SKM-1 (cell line): ENCODE data around the gene SLC13A3.

ENCODE experiments used
- DNase-seq: peaks from one replicate; lab custom pipeline; 2025; ENCODE audit not compliant: unreplicated experiment; lab: John Stamatoyannopoulos, UW

The SLC13A3 gene

DNA sequence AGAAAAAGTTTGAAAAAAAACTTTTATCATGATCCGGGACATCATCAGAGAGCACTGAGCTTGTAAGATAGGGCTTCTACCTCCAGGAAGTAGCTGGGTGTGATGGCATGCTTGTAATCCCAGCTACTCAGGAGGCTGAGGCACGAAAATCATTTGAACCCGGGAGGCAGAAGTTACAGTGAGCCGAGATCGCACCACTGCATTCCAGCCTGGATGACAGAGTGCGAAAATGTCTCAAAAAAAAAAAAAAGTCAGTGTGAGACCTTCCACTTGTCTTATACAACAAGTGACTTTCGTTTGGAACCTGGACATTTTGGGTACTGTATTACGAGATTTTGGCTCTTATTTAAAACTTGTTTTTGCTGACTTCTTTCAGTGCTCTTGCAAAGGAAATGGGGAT lies 5.9 kb upstream of the SLC13A3 start:
- DNase-seq = no peak

DNA sequence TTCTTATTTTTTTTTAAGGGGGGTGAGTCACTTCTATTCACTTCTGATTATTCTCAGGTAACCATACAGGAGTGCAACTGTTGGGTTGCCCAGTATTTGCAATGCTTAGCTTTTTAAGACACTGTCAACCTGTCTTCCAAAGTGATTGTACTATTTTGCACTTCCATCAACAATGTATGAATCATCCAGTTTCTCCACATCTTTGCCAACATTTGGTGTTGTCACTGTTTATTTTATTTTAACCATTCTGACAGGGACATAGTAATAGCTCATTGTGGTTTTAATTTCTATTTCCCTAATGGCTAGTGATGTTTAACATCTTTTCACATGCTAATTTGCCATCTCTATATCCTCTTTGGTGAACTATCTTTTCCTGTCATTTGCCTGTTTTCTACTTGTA lies 1.4 kb upstream of the SLC13A3 start:
- DNase-seq = no peak

DNA sequence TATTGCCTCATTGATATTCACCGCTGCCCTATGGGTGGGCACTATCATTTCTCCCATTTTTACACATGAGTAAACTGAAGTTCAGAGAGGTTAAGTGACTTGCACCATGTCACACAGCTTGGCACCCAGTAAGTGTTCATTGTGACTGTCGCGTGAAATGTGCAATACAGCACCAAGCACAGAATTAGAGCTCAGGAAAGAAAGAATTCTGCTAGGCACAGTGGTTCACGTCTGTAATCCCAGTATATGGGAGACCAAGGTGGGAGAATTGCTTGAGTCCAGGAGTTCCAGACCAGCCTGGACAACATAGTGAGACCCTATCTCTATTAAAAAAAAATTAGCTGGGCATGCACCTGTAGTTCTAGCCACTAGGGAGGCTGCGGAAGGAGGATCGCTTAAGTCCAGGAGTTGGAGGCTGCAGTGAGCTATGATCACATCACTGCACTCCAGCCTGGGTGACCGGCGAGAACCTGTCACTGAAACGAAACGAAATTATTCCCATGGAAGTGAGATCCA lies 626 bp downstream of the SLC13A3 start:
- DNase-seq = no peak

DNA sequence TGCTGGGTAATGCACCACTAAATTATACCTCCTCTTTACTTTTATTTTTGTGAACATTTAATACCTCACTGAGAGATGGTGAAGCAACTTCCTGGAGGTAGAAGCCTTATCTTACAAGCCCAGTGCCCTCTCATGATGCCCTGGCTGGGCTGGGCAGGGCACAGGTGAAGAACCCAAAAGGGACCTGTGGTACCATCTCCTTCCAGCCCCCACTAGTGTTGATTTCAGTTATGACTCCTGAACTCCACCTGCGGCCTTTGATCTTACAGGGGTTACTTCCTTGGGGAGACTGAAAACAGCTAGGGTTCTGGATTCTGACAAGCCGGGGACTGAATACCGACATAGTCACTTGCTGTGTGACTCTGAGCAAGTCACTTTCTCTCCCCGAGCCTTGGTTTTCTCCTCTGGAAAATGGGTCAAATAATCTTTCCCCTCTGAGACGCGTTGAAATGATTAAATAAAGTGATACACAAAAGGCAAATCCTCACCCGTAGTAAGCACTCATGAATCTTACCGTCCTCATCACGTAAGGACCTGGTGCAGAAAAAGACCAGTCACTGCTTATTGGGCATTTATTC lies 1.2 kb downstream of the SLC13A3 start:
- DNase-seq = no peak

DNA sequence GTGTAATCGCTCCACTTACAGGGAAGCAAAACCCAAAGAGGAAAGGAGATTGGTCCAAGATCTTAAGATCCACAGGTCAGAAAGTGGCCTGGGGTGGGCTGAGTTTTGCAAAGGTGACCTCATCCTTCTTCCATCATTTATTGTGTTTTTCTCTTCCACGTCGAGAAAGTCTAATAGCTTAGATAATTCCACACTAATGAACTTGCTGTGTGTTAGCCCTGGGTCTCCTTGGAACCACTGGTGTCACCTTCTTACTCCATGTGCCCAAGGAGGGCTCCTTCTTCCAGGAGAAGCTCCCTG lies 1.7 kb downstream of the SLC13A3 start:
- no peak for DNase-seq

DNA sequence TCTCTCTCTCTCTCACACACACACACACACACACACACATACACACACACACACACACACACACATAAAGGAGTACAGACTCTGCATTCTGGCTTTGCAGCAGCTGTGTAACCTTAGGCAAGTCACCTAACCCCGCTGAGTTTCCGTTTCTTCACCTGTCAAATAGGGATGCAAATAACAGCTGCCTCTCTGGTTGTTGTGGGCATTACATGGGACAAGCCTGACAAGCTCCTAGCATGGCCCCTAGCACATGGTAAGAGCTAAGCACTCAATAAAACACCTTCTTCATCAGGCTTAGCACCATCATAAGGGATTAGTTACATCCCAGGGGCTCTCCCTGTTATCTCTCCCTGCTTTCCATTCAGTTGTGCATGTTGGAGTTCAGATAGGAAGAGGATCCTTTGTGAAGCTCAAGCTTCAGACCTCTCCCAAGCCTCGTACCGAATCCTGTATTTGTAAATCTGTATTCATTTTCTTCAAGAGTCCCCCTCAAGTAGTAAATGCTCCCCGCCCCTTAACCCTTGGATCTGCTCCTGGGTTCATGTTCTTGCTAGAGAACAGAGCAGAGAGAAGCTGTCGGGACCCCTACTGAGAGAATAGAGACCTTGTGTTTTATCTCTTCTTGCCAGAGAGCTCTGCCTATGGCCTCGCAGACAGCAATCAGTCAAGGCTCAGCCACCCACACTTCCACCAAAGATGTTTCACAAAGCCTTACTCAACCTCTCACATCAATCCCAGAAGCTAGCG lies 2.2 kb downstream of the SLC13A3 start:
- no peak for DNase-seq

DNA sequence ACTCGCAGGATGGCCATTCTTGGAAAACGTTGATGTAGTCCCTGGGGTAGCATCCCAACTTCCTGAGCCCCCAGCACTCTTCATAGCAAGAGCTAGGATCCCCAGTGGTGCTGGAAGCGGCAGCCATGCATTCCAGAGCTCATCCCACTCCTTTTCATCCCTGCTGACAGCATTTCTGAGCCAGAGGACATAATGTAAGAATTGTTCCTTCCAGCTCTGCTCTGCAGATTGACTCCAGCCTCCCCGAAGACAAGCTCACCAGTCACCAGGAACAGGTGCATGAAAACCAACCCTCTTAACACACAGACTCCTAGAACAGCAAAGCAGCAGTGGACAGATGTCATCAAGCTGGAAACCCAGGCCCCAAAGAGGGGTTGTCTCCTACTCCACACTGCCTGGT lies 3.8 kb downstream of the SLC13A3 start:
- no peak for DNase-seq

DNA sequence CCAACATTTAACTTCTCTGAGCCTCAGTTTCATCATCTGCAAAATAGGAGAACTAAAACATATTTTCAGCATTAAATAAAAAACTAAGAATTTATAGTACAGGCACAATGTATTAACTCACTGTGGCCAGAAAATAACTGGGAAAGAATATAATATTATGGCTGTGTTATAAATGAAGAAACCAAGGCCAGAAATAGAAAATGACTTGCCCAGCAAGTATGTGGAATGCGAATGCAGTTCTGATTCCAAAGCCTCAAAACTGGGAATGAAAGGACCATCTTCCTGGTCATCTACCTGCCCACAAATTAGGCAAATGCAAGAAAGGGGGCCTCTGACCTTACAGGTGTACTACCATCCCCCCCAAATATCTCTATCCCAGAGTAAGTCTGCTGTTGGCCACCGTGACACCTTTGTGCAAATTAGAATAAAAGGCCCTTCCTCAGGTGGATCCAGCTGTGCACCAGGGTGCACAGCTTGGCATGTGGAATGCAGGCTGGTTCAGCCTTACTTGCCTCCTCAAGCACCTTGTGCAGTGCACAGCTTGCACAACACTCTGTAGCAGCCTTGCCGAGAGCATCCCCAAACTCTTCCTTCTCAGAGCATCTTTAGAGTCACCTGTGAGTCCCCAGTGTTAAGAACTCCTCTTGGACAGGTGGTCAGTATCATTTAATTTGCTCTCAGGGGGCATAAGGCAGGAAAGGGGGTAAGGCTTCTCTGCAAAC lies 4.4 kb downstream of the SLC13A3 start:
- no peak for DNase-seq

DNA sequence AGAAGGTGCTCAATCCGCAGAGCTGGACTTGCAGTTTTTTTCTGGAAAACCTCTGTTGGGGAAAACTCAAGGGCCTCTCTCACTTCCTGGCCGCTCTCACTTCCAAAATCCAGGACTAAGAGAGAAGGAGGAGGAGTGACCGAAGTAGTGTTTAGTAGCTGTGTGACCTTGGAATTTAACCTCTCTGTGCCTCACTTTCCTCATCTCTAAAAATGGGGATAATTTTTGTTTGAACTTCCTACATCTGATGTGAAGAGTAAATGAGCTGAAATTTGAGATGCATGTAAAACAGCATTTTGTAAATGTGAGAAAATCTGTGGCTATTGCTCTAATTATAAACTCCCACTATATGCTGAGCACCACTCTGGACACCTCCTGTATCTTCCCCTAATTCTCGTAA lies 5.1 kb downstream of the SLC13A3 start:
- no peak for DNase-seq

DNA sequence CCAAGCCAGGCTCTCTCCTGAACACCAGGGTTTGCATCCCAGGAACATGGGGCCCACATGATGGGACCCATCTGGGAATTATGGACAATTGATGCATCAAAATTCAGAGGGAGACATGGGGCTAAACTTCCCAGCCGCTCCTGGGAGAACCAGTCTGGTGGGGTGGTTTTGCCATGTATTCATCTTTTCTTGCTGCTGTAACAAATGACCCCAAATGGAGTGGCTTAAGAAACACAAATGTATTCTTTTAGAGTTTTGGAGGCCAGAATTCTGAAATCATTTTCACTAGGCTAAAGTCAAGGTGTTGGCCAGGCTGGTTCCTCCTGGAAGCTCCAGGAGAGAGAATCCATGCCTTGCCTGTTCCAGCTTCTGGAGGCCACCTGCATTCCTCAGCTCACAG lies 6.5 kb downstream of the SLC13A3 start:
- no peak for DNase-seq

DNA sequence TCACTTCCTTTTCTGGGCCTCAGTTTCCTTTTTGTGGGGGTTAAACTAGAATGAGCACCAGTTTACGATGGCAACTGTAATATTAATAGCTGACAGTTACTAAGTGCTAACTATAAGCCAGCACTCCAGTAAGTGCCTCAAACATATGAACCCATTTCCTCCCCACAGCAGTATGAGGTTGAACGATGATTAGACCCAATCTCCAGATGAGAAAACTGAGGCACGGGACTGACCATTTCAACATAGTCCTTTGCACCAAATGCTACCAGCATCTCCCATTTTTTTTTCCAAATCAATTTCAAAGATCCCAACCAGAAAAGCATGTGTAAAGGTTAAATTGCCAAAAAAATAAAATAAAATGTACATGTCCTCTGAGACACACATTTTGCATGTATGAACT lies 7.1 kb downstream of the SLC13A3 start:
- no peak for DNase-seq

DNA sequence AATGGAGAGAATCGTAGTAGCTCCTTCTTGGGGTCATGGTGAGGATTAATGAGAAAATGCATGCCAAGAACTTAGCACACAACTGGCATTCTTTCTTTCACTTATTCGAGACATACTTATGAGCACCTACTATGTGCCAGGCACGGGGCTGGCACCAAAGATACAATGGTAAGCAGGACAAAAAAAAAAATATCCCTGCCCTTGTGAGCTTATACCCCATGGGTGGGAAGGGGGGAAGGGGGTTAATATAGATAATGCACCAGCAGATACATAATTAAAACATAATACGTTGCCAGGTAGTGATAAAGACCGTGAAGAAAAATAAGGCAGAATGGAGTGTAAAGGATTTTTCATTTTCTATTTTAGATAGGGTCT lies 8.3 kb downstream of the SLC13A3 start:
- DNase-seq = no peak

DNA sequence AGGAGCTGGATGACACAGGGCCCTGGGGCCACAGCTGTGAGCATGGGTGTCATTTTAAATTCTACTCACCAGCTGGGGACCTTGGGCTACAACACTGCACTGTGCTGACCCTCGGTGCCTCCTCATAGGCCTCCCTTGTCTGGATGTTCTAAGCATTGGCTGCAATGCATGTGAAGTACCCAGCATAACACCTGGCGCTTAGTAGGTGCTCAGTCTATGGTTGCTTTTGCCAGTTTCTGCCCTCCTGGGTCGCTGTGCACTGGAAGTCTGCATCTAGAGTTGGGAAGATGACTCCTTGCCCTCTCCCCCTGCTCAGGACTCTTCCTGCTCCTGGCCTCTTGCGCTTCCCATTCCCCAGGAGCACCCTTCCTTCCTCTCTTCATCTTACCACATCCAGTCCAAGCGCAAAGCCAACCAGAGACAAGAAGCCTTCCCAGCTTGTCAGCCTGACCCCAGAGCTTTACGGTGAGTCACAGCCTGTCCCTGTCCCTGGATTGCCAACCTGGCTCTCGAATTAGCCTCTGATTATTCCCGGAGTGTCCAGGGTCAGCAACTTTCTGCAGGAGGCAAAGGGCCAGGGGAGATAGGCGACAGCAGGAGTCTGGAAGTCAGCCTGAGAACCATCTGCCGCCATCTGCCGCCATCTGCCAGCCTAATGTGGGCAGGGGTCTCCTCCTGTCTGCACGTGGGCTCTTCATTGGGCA lies 8.8 kb downstream of the SLC13A3 start:
- DNase-seq = no peak

DNA sequence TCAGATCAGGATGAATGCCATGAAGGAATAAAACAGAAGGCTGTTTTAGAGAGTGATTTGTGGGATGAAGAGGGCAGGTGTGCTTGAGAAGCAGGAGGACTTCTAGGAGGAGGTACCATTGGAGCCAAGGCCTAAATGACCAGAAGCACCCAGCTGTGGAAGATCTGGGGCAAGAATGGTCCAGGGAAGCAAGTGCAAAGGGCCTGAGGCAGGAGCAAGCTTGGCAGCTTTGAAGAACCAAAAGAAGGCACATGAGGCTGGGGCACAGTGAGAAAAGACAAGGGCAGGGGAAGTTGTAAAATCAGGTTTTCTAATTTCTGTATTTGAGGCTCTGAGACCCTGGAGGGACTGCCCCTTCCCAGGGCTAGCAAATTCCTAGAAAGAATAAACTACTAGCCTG lies 9.8 kb downstream of the SLC13A3 start:
- no peak for DNase-seq

DNA sequence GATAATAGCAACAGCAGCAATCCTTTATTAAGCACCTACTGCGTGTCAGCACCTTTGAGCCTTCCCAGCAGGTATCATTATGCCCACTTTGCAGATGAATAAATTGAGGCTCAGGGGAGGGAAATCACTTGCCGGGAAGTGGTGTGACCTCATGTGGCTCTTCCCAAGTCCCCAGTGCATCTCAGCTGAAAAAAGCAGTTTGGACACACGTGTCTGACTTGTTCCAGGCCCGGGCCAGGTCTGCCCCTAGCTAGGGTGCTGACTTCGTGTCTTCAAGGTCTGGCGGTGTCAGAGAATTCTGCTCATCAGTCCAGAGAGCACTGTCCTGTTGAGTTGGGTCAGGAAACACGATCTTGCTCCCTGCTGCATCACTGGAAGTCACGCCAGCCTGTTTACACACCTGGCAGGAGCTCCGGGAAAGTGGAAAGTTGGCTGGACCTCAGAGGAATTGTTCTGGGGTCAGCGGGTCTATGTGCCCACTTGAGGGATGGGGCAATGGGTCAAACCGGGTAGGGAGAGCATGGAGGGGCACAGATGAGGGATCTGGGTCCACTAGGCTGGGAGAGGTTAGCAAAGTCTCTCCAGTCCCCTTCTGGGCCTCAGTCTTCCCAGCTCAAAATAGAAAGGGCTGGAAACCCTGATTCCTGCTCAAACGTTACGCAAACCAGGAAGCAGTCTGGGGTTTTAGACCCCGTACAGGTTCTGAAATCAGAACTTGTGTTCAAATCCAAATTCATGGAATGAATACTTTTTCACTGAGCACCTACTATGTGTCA lies 10.5 kb downstream of the SLC13A3 start:
- DNase-seq = no peak

DNA sequence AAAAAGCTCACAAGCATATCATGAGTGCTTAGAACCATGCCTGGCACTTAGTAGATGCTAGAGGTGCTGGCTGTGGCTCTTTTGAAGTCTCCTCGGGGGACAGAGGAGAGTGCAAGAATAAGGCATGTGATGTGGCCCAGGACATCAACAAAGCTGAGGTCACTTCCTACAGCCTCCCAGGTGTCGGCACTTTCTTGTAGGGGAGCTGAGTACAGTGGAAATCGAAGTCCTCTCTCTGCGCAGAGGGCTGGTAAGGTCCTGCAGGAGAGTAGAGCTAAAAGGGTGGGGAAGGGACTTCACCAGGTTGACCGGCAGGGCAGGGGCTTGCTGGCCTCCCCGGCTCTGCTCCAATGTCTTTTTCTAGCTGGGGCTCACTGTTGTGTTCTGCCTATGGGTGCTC lies 11.2 kb downstream of the SLC13A3 start:
- no peak for DNase-seq

DNA sequence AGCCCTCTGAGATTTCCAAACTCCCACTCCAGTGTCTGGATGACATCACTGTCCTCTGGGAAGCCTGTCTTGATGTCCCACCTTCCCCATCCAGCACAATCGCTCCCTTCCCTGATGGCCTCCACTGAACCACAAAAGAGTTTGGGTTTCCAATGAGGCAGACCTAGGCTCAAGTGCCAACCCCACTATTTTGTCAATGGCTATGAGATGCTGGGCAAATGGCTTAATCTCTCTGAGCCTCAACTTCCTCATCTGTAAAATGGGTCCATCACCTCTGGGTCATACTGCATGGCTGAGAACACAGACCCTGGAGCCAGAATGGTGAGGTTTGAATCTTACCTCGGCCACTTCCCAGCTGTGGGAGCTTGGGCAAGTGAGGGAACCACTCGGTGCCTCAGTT lies 11.7 kb downstream of the SLC13A3 start:
- DNase-seq = no peak

DNA sequence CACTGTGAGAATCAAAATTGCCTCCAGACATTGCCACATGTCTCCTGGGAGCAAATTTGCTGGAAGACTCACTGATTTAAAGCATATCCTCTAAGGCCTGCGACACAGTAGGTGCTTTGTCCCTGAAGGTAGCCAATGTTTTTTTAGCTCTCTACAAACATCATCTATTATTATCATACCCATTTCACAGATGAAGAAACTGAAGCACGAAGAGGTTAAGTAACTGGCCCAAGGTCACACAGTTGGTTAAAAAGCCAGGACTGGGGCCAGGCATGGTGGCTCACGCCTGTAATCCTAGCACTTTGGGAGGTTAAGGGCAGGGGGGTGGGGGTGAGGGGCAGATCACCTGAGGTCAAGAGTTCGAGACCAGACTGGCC lies 12.4 kb downstream of the SLC13A3 start:
- no peak for DNase-seq

DNA sequence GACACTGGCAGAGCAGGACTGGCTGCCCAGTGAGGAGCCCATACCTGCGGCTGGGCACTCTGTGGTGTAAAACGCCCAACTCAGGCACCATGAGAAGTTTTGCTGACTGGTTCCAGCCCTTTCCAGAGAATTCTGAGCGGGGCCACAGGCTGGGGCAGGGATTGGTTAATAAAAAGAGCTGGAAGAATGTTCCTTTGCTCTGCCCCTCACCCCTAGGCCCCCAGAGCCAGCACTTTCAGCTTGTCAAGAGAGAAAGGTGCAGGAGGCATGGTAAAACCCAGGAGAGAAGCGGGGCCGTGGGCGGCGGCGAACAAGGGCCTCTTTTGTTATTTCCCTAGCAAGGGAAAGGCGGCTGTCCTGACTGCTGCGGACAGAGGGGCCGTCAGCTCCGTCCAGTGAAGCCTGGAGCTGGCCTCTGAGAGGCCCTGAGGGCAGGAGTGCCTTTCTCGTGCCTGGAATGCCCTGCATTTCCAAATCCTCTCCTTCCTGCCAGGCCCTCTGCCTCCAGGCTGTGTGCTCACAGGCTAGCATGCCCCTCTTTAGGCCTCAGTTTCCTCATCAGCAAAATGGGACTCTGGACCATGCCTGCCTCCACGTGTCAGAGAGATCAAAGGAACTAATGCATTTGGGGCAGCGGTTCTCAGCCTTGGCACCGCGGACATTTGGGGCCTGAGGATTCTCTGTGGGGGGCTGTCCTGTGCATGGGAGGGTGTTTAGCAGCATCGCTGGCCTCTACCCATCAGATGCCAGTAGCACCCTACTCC lies 12.9 kb downstream of the SLC13A3 start:
- DNase-seq = no peak

DNA sequence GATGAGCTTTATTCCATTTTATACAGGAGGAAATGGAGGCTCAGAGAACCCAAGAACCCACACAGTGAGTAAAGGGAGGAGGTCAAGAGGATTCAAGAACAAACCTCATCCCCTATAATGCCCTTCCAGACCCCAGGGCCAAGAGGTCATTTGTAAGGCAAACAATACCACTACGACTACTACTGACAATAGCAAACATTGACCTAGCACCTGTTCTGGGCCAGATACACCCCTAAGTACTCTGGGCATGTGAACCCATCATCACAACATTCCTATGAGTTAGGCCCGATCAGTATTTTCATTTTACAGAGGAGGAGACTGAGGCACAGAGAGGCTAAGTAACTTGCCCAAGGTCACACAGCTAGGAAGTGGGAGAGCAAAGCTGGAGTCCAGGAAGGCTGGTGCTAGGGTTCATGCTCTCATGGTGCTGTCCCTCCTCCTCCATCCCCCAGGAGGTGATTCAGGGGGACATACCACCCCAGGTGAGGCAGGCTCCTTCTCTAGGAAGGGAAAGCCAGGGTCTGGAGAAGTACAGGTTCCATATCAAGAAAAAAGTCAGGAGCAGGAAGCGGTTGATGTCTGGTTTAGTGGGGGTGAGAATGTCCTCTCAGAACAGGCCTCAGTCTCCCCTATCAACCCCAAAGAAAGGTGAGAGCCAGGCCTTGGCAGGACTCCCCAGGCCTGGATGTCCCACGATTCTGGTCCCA lies 13.7 kb downstream of the SLC13A3 start:
- no peak for DNase-seq
